GM21717 (cell line): ENCODE results near the gene SMCO2.

Experiments
- ATAC-seq: cut with Tn5 transposase; IDR thresholded peaks from one replicate; pipeline ENCODE4 v1.9.1; 2021; ENCODE audit warnings: mild to moderate bottlenecking, moderate library complexity; ENCODE audit not compliant: unreplicated experiment

SMCO2 gene

DNA sequence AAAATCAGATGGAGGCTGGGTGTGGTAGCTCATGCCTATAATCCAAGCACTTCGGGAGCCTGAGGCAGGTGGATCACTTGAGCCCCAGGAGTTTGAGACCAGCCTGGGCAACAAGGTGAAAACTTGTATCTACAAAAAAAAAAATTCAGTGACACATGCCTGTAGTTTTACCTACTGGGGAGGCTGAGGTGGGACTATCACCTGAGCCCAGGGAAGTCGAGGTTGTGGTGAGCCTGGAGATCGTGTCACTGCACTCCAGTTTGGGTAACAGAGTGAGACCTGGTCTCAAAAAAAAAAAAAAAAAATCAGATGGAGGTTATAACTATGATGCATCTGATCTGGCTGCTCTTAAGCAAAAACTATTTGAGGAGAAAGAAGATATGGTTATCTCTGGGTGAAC lies 50.9 kb downstream of the SMCO2 start:
- ATAC-seq: no peak

DNA sequence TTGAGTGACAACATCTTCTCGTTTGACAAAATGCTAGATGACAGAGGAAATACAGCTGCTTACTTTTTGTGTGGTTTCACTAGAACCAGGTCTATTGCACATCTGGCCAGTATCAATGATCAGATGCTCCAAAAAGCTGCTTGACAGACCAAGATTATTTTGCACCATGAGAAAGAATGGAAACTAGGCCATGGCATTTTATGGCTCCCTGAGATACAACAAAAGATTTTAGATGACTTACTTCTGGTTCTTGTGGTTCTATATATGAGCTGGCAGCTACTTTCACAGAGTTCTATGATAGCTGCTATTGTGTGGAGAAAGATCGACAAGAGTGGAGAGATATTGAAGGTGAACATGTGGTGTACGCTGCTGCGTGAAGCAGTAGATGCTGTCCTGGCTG lies 51.6 kb downstream of the SMCO2 start:
- peak; percentile 53 for ATAC-seq

DNA sequence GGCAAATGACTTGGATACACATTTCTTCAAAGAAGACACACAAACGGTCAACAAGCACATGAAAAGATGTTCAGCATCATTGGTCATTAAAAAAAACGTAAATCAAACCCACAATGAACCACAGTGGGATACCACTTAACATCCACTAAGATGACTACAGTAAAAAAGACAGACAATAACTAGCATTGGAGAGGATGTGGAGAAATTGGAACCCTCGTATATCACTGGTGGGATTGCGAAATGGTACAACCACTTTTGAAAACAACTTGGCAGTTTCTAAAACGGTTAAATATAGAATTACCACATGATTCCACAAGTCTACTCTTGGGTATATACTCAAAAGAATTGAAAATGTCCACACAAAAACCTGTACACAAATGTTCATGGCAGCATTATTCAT lies 52.2 kb downstream of the SMCO2 start:
- no peak for ATAC-seq

GRCh38 chr12:27499377-27499776 lies 52.8 kb downstream of the SMCO2 start:
- no peak for ATAC-seq

DNA sequence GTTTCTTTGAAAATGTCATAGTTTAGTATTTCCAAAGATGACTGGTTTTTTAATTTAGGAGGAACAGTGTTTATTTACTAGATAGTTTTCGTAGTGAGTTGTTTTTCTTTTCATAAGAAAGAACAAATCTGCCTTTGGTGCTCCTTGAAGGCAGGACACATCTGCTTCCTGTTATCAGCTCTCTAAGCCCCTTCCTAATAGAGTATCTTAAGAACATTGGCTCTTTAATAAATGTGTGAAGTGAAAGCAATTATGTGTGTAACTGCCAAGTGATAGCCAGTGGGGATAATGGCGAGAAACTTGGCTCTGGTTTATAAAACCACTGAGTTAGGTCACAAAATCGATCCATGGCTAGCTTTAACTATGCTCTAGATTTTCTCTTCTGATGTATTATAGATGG lies 54.0 kb downstream of the SMCO2 start:
- ATAC-seq: no peak

- ATAC-seq: no peak
Observed at GRCh38 chr12:27502021-27502435, 55.5 kb downstream of the SMCO2 start.

GRCh38 chr12:27504507-27504906 lies 58.0 kb downstream of the SMCO2 start:
- ATAC-seq: no peak

- no peak for ATAC-seq
Observed at GRCh38 chr12:27505109-27505508, 58.6 kb downstream of the SMCO2 start.

GRCh38 chr12:27505761-27506160 lies 59.2 kb downstream of the SMCO2 start:
- ATAC-seq: no peak

DNA sequence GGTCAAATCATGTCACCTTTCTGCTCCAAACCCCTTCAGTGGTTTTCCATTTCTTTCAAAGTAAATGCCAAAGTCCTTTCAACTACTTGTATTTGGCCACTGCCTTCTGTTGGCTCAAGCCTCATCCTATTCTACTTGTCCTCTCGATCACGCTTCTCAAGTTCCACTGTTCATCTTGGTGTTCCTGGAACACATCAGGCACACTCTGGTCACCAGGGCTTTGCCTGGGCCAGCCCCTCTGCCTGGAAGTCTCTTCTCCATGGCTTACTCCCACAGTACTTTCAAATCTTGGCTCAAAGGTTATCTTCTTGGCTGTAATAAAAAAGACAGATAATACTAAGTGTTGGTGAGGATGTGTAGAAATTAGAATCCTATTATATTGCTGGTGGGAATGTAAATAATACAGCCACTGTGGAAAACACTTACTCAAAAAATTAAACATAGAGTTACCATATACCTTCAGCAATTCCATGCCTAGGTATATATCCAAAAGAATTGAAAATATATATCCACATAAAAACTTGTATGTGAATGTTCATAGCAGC lies 60.2 kb downstream of the SMCO2 start:
- no peak for ATAC-seq

- ATAC-seq: no peak
Observed at GRCh38 chr12:27508736-27509431, 62.3 kb downstream of the SMCO2 start.

- ATAC-seq: no peak
Observed at GRCh38 chr12:27511031-27511722, 64.6 kb downstream of the SMCO2 start.

DNA sequence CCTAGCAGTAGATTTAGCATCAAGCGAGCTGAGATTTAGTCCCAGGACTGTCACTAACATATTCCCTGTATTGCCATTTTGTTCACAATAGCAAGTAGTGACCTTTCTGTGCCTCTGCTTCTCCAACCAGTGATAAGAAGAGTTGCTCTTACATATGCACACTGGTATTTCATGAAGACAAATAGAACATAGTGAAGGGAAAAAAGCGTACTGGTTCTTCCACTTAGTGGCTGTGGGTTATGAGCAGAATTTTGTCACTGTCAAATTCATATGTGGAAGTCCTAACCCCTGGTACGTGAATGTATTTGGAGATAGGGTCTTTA lies 65.1 kb downstream of the SMCO2 start:
- ATAC-seq: no peak

DNA sequence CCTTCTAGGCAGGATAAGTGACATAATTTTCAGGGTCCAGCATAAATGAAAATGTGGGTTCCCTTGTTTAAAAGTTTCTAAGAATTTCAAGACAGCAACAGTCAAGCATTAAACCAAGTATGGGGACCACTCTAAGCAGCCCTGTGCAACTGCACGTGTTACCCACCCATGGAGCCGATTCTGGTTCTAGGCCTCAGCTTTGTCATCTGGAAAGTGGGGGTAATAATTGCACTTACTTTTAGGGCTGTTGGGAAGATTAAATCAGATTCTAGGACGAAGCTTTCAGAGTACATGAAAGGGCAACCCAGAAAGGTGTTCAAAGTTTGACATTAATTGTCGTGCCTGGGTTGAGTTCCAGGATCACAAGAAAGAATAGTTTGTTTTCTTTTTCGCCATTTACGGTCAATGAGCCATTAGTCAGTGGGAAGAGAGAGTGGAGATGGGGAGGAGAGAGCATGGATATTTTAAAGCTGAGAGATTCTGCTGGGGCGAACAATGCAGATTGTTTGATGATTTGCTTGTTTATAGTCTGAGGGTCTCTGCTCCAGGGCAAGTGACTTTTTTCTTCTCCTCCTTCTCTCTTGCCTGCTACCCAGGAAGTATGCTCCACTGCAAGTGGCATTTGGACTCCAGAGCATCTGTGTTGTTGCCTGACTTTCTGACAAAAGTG lies 66.8 kb downstream of the SMCO2 start:
- ATAC-seq: no peak

- no peak for ATAC-seq
Observed at GRCh38 chr12:27515671-27516070, 69.1 kb downstream of the SMCO2 start.

DNA sequence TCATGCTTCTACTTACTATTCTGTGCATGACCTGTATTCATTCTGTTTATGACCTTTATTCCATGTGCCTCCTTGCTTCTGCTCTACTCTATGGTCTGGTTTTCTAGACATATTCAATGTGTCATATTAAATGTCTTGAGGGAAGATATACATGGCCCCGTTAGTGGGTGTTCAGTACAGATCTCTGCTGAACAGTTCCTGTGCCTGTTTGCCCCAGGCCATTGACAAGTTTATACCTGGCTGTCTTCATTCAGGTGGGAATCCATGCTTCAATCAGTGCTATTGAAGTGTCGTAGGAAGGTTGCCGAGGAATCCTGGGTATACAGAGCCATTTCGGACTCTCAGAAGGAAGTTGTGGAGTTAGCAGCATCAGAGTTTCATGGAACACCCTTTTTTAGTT lies 70.1 kb downstream of the SMCO2 start:
- no peak for ATAC-seq

DNA sequence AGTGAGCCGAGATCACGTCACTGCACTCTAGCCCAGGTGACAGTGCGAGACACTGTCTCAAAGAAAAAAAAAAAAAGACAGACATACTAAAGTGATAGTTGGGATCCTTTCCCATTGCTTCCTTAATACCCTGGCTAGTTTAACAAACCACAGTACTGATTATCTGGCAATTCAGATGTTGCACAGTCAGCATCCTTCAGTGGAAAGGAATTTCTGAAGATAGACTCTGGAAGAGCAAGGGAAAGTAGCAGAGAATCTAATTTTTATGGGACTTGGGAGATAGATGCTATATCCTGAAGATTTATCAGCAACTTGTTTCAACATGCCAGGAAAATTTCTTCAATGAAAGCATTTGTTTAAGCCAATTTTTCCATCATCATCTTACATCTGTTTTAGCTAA lies 71.0 kb downstream of the SMCO2 start:
- ATAC-seq: no peak

DNA sequence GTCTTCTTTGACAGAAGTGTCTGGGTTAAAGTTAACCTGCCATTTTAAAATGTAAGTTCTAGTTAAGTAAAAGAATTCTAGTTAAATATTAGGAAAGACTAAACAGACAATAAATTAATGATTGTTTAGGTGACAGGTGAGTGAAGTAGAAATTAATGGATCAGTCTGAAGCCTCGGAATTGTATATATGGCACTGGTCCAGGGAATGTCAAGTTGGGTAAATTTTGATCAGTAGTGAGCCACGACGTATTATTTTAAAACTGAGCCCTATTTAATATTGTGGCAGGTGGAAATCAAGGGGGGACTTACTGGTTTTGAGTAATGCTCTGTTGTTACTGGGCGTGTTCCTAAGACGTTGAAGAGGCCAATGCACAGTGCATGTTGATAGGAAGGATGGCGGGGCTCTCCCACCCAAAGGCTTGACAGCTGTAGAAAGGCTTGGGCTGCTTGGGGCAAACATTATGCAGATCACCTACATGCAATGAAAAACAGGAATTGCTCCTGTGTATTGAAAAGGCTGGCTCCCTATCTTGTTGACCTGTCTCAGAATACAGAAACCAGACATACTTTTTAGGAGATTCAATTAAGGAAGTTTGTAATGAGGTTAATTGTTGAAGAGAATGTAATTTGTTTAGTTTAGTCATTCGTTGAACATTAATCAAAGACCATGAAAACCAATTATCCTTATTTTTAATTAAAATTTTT lies 71.6 kb downstream of the SMCO2 start:
- ATAC-seq: no peak

GRCh38 chr12:27521066-27521465 lies 74.5 kb downstream of the SMCO2 start:
- ATAC-seq: no peak

- no peak for ATAC-seq
Observed at GRCh38 chr12:27521981-27522380, 75.4 kb downstream of the SMCO2 start.

DNA sequence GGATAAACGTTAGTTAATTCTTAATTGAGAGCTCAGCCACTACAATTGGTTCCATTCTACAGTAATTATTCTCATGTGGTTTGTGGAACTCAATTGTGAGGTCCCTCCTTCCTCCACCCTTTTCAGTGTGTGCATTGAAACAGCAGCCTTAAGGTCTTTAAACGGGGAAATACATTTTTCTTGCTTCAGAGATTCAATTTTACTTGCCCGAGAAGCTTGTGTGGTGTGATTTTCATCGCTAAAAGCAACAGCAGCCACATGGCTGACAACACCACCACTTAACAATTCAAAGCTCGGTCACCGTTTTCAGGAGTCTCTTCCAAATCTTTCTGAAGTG lies 76.7 kb downstream of the SMCO2 start:
- peak; percentile 5 for ATAC-seq
